ENCODE measurements around the gene DCHS2. TPM values are rescaled to one million over a fixed set of nuclear protein-coding genes. Genes with fewer than 3 reads are reported as not detected.

The DCHS2 gene
- total RNA-seq, 2 donors from 2014 or later, result not detected

DNA sequence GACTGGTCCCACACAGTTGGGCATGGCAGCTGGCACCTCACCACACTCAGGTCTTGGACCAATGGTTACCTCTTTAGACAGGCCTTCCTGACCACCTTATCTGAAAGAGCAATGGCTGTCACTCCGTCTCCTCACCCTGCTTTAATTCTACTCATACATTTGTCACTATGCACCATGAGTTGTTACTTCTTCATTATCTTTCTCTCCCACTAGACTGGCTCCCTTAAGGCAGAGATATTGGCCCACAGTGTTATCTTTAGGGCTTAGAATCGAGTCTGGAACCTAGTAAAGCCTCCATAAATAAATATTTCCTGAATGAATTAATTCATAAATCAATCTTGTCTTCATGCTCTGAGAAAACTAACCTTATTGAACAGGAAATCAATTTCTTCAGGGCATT is 46.6 kb downstream of the DCHS2 start:
- Mint-ChIP-seq H3K27ac (no peak overlapping the region), H3K4me1 (no peaks in the 10 kb centered on the region), H3K27me3 (peaks cover 21% of the 10 kb centered on the region), H3K36me3 (ENCODE audit: low read depth) (no peaks in the 10 kb centered on the region), H3K9me3 (no peaks in the 10 kb centered on the region), H3K4me3 (no peak overlapping the region)
- ATAC-seq (replicated peaks), result no peak

- H3K4me1 Mint-ChIP-seq, result no peaks in the 10 kb centered on the region
- H3K4me3 Mint-ChIP-seq, result no peak overlapping the region
- H3K36me3 Mint-ChIP-seq (ENCODE audit: low read depth), result no peaks in the 10 kb centered on the region
- H3K27ac Mint-ChIP-seq, result no peak overlapping the region
- ATAC-seq (replicated peaks), result no peak
- H3K9me3 Mint-ChIP-seq, result no peaks in the 10 kb centered on the region
- peaks cover 15% of the 10 kb centered on the region for H3K27me3 Mint-ChIP-seq
Measured at GRCh38 chr4:154441982-154442381, 49.6 kb downstream of the DCHS2 start.

- no peaks in the 10 kb centered on the region for H3K4me1 Mint-ChIP-seq
- no peaks in the 10 kb centered on the region for H3K9me3 Mint-ChIP-seq
- ATAC-seq (replicated peaks), result no peak
- H3K4me3 Mint-ChIP-seq, result no peak overlapping the region
- H3K27ac Mint-ChIP-seq, result no peak overlapping the region
- H3K36me3 Mint-ChIP-seq (ENCODE audit: low read depth), result no peaks in the 10 kb centered on the region
- H3K27me3 Mint-ChIP-seq, result peaks cover 13% of the 10 kb centered on the region
Measured at GRCh38 chr4:154441124-154441523, 50.5 kb downstream of the DCHS2 start.

- no peak for ATAC-seq (replicated peaks)
- no peaks in the 10 kb centered on the region for H3K9me3 Mint-ChIP-seq
- H3K4me3 Mint-ChIP-seq, result no peak overlapping the region
- no peaks in the 10 kb centered on the region for H3K36me3 Mint-ChIP-seq (ENCODE audit: low read depth)
- H3K27me3 Mint-ChIP-seq, result peaks cover 13% of the 10 kb centered on the region
- no peaks in the 10 kb centered on the region for H3K4me1 Mint-ChIP-seq
- H3K27ac Mint-ChIP-seq, result no peak overlapping the region
Measured at GRCh38 chr4:154439224-154439623, 52.4 kb downstream of the DCHS2 start.

DNA sequence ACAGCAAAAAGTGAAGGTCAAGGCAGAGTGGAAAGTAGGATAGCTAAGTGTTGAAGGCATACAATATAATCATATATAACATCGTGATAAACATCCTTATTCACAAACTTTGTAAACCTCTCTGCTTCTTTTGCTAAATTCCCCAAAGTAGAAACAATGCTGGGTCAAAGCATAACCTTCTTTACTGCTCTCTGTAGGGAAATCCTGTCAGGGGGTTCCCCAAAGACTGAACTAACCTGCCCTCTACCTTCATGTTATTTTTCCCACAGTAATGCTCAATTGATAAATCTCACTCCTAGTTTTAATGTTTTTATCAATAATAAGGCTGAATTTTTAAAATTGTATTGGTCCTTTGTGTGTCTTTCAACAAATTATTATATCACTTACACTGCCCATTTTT is 55.7 kb downstream of the DCHS2 start:
- Mint-ChIP-seq H3K4me3 (no peak overlapping the region), H3K27ac (no peak overlapping the region), H3K27me3 (peaks cover 13% of the 10 kb centered on the region), H3K9me3 (no peaks in the 10 kb centered on the region), H3K4me1 (no peaks in the 10 kb centered on the region), H3K36me3 (ENCODE audit: low read depth) (no peaks in the 10 kb centered on the region)
- no peak for ATAC-seq (replicated peaks)

- Mint-ChIP-seq H3K27ac (no peak overlapping the region), H3K4me3 (no peak overlapping the region), H3K4me1 (no peaks in the 10 kb centered on the region), H3K9me3 (no peaks in the 10 kb centered on the region), H3K27me3 (peaks cover 9% of the 10 kb centered on the region), H3K36me3 (ENCODE audit: low read depth) (no peaks in the 10 kb centered on the region)
- no peak for ATAC-seq (replicated peaks)
Measured at GRCh38 chr4:154433543-154433942, 58.1 kb downstream of the DCHS2 start.

DNA sequence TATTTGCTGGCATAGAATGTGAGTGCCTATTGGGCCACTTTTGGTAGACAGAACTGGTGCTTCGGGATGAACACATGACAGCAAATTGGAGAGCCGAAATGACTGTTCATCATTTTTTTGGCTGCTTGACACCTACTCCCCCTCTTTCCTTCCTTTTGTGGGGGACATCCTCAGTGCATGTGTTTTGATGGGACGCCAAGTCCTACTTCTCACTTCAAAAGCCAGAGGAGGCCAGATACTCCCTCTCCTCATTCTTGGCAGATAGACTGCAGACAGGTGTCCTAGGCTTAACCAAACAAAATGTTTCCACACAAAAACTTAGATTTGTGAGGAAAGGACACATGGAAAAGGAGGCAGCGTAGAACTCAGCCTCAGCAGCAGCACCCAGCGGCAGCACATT is 62.4 kb downstream of the DCHS2 start:
- no peaks in the 10 kb centered on the region for H3K4me1 Mint-ChIP-seq
- H3K36me3 Mint-ChIP-seq (ENCODE audit: low read depth), result no peaks in the 10 kb centered on the region
- H3K27ac Mint-ChIP-seq, result no peak overlapping the region
- peaks cover 9% of the 10 kb centered on the region for H3K27me3 Mint-ChIP-seq
- H3K9me3 Mint-ChIP-seq, result no peaks in the 10 kb centered on the region
- ATAC-seq (replicated peaks), result no peak
- no peak overlapping the region for H3K4me3 Mint-ChIP-seq

DNA sequence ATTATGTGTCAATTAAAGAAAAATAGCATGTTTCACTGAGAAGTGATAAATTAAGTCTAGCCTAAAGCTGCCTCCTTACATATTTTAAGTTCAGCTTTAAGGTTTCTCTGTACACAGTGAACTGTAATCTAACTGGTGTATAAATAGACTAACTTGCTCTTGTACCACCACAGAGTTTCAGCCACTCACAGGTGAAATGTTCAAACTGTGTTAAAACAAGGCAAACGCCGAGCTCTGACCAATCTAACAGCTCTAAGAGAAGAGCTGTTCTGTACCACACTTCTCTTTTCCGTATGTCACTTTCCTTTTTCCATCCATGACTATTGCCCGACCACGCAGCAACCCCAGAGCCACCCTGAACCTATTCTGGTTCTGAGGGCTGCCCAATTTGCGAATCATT is 64.5 kb downstream of the DCHS2 start:
- Mint-ChIP-seq H3K4me1 (no peaks in the 10 kb centered on the region), H3K36me3 (ENCODE audit: low read depth) (no peaks in the 10 kb centered on the region), H3K27ac (no peak overlapping the region), H3K4me3 (no peak overlapping the region), H3K9me3 (no peaks in the 10 kb centered on the region), H3K27me3 (peaks cover 15% of the 10 kb centered on the region)
- ATAC-seq (replicated peaks), result no peak

GRCh38 chr4:154425514-154425913 is 66.1 kb downstream of the DCHS2 start:
- no peak overlapping the region for H3K4me3 Mint-ChIP-seq
- H3K9me3 Mint-ChIP-seq, result no peaks in the 10 kb centered on the region
- H3K4me1 Mint-ChIP-seq, result no peaks in the 10 kb centered on the region
- H3K27me3 Mint-ChIP-seq, result peaks cover 17% of the 10 kb centered on the region
- no peak overlapping the region for H3K27ac Mint-ChIP-seq
- no peaks in the 10 kb centered on the region for H3K36me3 Mint-ChIP-seq (ENCODE audit: low read depth)
- ATAC-seq (replicated peaks), result no peak

DNA sequence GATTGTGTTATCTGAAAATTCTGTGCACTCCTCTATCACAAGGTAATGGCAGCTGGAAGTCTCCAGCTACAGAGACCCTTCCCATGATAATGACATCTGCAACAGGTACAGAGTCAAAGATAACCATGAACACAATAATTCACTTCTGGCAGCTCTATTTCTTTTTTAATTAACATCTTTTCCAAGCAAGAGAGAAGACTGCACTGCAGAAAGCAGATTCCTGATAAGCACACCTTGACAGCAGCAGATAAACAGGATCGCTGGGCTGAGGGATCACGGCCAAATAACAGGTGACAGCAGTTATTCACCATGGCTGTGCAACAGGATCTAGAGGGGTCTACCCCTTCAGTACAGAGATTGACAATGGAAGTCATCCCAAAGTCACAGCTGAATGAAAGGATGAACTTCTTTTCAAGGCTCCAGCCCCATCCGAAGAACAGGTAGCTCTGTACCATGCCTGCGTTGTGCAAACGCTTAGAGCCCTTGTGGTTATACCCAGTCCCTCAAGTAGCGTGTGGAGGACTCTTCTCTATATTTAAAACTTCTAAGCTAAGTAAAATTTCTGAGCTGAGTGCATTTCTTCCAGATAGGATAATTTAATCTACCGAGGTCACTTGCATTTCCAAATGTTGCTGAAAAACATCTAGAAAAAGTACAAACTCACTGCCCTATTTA is 66.7 kb downstream of the DCHS2 start:
- Mint-ChIP-seq H3K27me3 (peaks cover 17% of the 10 kb centered on the region), H3K9me3 (no peaks in the 10 kb centered on the region), H3K4me3 (no peak overlapping the region), H3K36me3 (ENCODE audit: low read depth) (no peaks in the 10 kb centered on the region), H3K4me1 (no peaks in the 10 kb centered on the region), H3K27ac (no peak overlapping the region)
- no peak for ATAC-seq (replicated peaks)

DNA sequence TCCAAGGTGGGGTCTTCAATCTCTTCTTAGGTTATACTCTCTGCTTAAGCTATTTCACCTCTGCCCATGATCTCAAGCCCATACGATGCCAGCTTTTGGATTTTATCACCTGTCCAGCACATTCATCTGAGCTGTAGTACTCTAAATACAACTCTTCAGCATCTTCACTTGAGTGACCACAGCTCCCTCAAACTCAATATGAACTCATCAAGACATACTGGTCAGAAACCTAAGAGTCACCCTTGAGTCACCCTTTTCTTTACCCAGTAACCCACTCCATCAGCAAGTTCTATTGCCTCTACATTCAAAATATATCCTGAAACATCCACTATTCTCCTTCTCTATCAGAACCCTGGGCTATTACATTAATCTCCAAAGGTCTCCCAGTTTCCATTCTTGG is 69.4 kb downstream of the DCHS2 start:
- Mint-ChIP-seq H3K27ac (no peak overlapping the region), H3K4me1 (no peaks in the 10 kb centered on the region), H3K36me3 (ENCODE audit: low read depth) (no peaks in the 10 kb centered on the region), H3K27me3 (peaks cover 24% of the 10 kb centered on the region), H3K9me3 (no peaks in the 10 kb centered on the region), H3K4me3 (no peak overlapping the region)
- no peak for ATAC-seq (replicated peaks)

DNA sequence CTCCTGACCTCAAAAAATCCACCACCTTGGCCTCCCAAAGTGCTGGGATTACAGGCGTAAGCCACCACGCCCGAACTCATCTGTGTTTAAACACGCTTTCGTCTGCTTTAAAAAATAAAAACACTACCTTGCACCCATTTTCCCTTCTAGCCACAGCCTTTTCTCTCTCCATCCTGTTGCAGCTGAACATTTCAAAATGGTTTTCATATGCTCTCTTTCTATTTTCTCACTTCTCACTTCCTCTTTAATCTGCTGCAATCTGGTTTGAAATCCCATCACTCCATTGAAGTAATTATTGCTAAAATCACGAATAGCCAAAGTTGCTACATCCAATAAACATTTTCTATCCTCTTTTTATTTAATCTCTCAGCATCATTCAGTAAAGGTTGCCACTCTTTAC is 70.0 kb downstream of the DCHS2 start:
- H3K4me1 Mint-ChIP-seq, result peaks cover 3% of the 10 kb centered on the region
- ATAC-seq (replicated peaks), result no peak
- H3K27ac Mint-ChIP-seq, result no peak overlapping the region
- no peak overlapping the region for H3K4me3 Mint-ChIP-seq
- H3K9me3 Mint-ChIP-seq, result no peaks in the 10 kb centered on the region
- peaks cover 27% of the 10 kb centered on the region for H3K27me3 Mint-ChIP-seq
- H3K36me3 Mint-ChIP-seq (ENCODE audit: low read depth), result no peaks in the 10 kb centered on the region

DNA sequence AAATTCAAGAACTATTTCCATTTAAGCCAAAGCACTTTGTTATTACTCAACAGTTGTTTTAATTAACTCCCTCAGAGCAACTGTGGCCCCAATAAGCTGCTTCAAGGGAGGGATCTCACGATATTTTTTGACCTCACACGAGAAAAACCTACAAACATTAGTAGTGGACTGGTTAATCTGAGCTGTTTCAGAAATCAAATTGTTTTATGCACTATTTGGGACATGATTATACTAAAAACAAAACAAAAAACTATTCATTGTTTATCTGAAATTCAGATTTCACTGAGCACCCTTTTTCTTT is 74.3 kb downstream of the DCHS2 start:
- no peak overlapping the region for H3K27ac Mint-ChIP-seq
- no peak for ATAC-seq (replicated peaks)
- H3K9me3 Mint-ChIP-seq, result no peaks in the 10 kb centered on the region
- H3K36me3 Mint-ChIP-seq (ENCODE audit: low read depth), result no peaks in the 10 kb centered on the region
- H3K4me3 Mint-ChIP-seq, result peak overlapping the region; percentile 68
- peaks cover 31% of the 10 kb centered on the region for H3K27me3 Mint-ChIP-seq
- peaks cover 8% of the 10 kb centered on the region for H3K4me1 Mint-ChIP-seq

- no peaks in the 10 kb centered on the region for H3K9me3 Mint-ChIP-seq
- H3K36me3 Mint-ChIP-seq (ENCODE audit: low read depth), result no peaks in the 10 kb centered on the region
- ATAC-seq (replicated peaks), result no peak
- peaks cover 8% of the 10 kb centered on the region for H3K4me1 Mint-ChIP-seq
- peak overlapping the region; percentile 54 for H3K27ac Mint-ChIP-seq
- peak overlapping the region; percentile 68 for H3K4me3 Mint-ChIP-seq
- H3K27me3 Mint-ChIP-seq, result peaks cover 30% of the 10 kb centered on the region
Measured at GRCh38 chr4:154416190-154416547, 75.4 kb downstream of the DCHS2 start.

DNA sequence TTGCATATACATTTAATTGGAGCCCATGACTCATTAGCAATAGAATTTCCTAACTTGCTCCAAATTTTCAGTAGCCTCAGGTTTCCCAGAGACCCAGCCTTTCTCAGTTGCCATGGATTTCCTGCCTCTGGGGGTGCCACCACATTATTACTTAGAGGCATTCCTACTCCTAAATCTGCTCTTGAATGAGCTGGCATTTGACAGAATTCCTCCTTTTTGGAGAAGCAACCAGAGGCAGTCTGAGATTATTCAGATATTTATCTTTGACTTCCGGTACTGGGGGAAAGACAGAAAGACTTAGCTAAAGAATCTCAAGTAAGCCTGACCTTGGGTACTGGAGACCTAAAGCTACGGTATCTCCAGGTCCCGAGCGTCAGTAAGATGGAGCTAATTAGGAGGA is 76.3 kb downstream of the DCHS2 start:
- Mint-ChIP-seq H3K27ac (no peak overlapping the region), H3K4me3 (peak overlapping the region; percentile 68), H3K9me3 (no peaks in the 10 kb centered on the region), H3K4me1 (peaks cover 8% of the 10 kb centered on the region), H3K36me3 (ENCODE audit: low read depth) (no peaks in the 10 kb centered on the region), H3K27me3 (peaks cover 37% of the 10 kb centered on the region)
- ATAC-seq (replicated peaks), result no peak

- Mint-ChIP-seq H3K9me3 (no peaks in the 10 kb centered on the region), H3K27ac (no peak overlapping the region), H3K36me3 (ENCODE audit: low read depth) (no peaks in the 10 kb centered on the region), H3K27me3 (peaks cover 34% of the 10 kb centered on the region), H3K4me1 (peaks cover 8% of the 10 kb centered on the region), H3K4me3 (no peak overlapping the region)
- no peak for ATAC-seq (replicated peaks)
Measured at GRCh38 chr4:154414796-154415195, 76.8 kb downstream of the DCHS2 start.
